HTR-8/SVneo (cell line): ENCODE data around the gene ZNF485.
A peak's percentile ranks its signal among the peaks of the same experiment; 100 is the strongest.
"Not testable (repeated sequence)": the region's sequence is repeated elsewhere in the genome, so short reads cannot be mapped to it uniquely, and the experiment has no call there.

ENCODE experiments used
- DNase-seq: peaks from one replicate; pipeline ENCODE4 v3.0.0; 2011; ENCODE audit warnings: low spot score, mixed read lengths; ENCODE audit not compliant: insufficient read length
- FAIRE-seq: peaks from 2 replicates; lab custom pipeline; 2011; peaks lifted over from hg19 to GRCh38; lab: Jason Lieb, UNC

Gene ZNF485

DNA sequence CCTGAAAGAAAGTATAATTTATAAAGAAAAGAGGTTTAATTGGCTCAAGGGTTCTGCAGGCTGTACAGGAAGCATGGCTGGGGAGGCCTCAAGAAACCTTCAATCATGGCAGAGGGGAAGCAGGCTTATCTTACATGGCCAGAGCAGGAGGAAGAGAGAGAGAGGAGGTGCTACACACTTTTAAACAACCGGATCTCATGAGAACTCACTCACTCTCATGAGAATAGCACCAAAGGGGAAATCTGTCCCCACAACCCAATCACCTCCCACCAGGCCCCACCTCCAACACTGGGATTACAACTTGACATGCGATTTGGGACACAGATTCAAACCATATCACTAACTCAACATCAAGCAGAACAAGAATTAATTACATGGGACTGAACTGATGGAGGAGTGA, 6.9 kb upstream of the ZNF485 start:
- no peak for FAIRE-seq
- DNase-seq: no peak

- FAIRE-seq, DNase-seq: not testable (repeated sequence)
Observed at GRCh38 chr10:43601576-43601975, 4.7 kb upstream of the ZNF485 start.

- FAIRE-seq: no peak
- no peak for DNase-seq
Observed at GRCh38 chr10:43605850-43606322, 352 bp upstream of the ZNF485 start.

DNA sequence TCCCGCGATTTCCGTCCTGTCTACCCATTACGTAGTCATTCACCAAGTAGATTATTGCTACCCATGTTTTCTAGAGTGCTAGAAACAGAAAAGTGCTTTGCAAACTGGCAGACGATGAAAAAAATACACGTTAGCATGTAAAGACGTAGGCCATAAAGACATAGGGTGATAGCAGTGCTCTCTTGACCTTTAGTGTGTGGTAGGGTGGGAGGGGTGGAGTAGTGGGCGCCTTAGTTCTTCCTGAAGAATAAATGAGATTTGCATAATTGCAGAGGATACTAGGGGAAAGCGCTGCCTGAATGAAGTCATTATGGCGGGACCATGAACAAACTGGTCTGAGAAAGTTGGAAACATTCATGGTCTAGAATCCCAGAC, 948 bp downstream of the ZNF485 start:
- FAIRE-seq: no peak
- DNase-seq: no peak

DNA sequence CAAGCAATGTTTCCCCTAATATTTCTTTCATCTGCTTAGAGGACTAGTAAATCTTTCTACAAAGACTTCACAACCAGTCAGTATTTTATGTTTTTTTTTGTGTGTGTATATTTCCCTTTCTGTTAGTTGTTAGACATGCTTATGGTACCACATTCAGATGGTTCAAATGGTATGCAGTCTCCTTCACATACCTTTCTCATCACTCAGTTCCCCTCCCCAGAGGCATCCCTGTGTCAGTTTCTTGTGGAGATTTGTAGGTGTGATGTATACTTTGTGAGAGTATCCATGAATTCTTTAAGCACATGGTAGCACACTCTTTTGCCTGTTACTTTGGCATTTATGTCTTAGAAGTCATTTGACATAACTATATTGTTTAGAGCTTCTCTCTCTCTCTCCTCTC, 4.4 kb downstream of the ZNF485 start:
- FAIRE-seq (no peak), DNase-seq (no peak)

- DNase-seq (no peak), FAIRE-seq (no peak)
Observed at GRCh38 chr10:43616697-43617370, 10.6 kb downstream of the ZNF485 start.

- no peak for DNase-seq
- no peak for FAIRE-seq
Observed at GRCh38 chr10:43619368-43619767, 13.1 kb downstream of the ZNF485 start.

DNA sequence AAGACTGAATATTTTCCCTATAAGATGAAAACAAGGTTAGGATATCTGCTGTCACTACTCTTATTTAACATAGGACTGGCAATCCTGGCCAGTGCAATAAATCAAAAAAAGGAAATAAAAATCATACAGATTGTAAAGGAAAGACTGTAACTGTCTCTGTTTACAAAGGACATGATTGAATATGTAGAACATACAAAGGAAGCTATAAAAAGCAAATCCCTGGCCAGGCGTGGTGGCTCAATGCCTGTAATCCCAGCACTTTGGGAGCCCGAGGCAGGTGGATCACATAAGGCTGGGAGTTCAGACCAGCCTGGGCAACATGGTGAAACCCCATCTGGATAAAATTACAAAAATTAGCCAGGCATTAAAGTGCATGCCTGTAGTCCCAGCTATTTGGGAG, 15.8 kb downstream of the ZNF485 start:
- no peak for FAIRE-seq
- no peak for DNase-seq

- DNase-seq (no peak), FAIRE-seq (peak; percentile 31)
Observed at GRCh38 chr10:43623351-43623750, 17.1 kb downstream of the ZNF485 start.

DNA sequence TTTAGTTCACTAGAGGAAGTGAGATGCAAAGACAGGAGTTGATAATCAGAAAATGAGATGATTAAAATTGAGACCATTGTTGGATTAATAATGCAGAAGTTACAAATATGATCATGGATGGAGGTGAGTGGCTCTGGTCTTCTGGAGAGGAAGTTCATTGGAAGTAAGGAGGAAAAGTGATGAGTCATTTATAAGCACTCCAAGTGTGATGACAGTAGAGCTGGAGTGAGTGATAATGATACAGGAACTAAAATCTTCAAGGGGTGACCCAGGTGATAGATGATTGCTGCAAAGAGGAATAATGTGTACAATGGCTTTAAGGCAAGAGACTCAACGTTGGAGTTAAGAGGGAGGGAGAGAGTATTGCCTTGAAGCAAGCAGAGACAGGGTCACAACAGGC, 21.7 kb downstream of the ZNF485 start:
- no peak for FAIRE-seq
- no peak for DNase-seq

- FAIRE-seq (no peak), DNase-seq (no peak)
Observed at GRCh38 chr10:43628956-43629355, 22.7 kb downstream of the ZNF485 start.

DNA sequence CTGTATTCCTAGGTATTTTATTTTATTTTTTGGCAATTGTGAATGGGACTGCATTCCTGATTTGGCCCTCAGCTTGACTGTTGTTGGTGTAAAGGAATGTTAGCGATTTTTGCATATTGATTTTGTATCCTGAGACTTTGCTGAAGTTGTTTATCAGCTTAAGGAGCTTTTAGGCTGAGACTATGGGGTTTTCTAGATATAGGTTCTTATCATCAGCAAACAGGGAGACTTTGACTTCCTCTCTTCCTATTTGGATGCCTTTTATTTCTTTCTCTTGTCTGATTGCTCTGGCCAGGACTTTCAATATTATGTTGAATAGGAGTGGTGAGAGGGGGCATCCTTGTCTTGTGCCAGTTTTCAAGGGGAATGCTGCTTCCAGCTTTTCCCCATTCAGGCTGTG, 29.6 kb downstream of the ZNF485 start:
- not testable (repeated sequence) for FAIRE-seq, DNase-seq

GRCh38 chr10:43640603-43641002, 34.4 kb downstream of the ZNF485 start:
- no peak for FAIRE-seq
- DNase-seq: no peak

- no peak for FAIRE-seq
- DNase-seq: no peak
Observed at GRCh38 chr10:43644252-43644651, 38.0 kb downstream of the ZNF485 start.

GRCh38 chr10:43645866-43646265, 39.6 kb downstream of the ZNF485 start:
- no peak for DNase-seq

GRCh38 chr10:43647576-43647975, 41.3 kb downstream of the ZNF485 start:
- DNase-seq (no peak), FAIRE-seq (no peak)

More at GRCh38 chr10:43645866-43646265, 39.6 kb downstream of the ZNF485 start:
- FAIRE-seq: no peak

GRCh38 chr10:43648095-43648397, 41.8 kb downstream of the ZNF485 start:
- DNase-seq (no peak), FAIRE-seq (no peak)

DNA sequence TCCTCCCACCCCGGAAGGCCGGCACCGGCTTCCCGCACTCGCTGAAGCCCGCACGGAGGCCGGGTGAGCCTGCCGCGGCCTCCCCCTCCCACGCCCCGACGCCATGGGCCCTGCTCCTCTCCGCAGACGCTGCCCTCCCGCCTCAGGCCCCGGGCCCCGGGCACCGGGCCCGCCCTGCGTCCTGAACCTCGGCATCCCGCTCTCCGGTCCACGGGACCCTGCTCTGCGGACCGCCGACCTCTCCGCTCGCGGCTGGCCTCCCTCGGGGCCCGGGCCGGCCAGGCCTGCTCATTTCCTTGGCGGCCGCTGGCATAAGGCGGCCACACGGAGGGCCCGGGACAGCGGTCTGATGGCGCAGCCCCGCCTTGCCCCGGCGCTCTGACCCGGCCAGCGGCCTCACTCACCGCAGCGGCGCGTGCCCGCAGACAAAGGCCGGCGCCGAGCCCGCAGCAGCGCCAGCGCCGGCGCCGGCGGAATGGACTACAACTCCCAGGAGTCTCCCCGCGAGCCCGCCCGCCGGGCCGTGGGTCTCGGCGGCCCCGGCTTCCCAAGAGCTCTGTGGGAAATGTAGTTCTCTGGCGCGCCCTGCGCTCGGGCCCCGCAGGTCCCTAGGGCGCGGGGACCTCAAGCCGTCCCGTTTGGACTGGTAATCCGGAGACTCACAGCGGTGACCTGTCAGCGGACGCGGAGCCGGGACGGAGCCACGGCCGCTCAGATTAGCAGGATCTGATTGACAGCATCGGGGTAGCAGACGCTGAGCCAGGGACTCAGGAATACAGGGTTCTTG, 42.4 kb downstream of the ZNF485 start, which contains the start of gene ZNF32:
ZNF32 (minus strand) TSS at position 484 of the 787 bp plus-strand sequence. CDS start 2,748 bp downstream, outside the sequence.
- FAIRE-seq: peak; percentile 69

DNA sequence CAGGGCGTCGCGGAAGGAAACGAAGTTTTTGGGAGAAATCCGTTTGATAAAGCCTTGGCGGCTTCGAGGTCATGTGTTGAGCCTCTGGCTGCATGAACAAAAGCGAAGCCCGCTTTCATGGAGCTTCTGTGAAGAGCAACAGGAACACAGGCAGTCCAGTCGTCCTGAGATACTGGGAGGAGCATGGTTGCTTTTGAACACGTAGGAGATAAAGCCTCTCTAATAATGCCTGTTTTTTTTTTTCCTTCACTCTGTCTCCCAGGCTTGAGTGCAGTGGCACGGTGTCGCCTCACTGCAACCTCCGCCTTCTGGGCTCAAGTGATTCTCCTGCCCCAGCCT, 42.9 kb downstream of the ZNF485 start:
- DNase-seq: no peak
- no peak for FAIRE-seq

More for the DNA sequence above, 42.4 kb downstream of the ZNF485 start, which contains the start of gene ZNF32:
- peak; percentile 87 for DNase-seq

GRCh38 chr10:43653746-43654145, 47.5 kb downstream of the ZNF485 start:
- FAIRE-seq: no peak
- DNase-seq: no peak

DNA sequence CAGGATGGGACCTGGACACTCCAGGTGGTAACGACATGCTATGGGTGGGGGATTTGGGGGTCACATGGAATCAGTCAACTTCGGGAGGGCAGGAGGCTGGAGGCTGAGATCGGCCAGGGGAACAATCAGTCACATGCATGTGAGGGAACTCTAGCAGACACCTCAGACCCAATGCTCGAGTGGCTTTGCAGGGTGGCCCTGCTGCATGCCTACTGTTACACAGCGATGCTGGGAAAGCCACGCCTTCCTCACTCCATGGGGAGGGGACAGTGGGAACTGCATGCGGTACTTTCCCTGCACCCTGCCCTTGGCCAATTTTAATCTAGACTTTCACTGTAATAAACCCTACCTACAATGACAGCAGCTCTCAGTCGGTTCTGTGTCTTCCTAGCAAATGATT, 49.1 kb downstream of the ZNF485 start:
- FAIRE-seq (peak; percentile 48), DNase-seq (no peak)

DNA sequence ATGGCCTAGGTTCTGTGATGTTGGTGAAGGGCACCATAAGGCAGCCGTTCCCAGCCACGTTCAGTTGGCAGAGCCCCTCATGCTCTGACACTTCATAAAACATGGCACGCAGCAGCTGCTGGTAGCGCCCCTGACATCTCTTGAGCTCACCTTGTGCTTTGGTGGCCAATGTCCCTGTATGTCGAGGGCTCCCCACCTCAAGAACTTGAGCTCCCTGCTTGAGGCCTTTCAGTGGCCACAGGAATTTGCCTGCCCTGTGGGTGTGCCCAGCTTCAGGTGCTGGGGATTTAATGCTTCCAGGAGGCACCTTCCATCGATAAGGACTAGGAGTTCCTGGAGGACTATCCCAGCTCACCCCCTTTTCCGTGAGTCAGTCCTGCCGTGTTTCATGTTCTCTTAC, 52.0 kb downstream of the ZNF485 start:
- no peak for FAIRE-seq
- no peak for DNase-seq
